Ishikawa (cell line): ENCODE measurements around the gene CFTR.

ENCODE experiments used
- CREB1 ChIP-seq: IDR thresholded peaks from 2 replicates; pipeline ENCODE4 v1.6.1; 2012; ENCODE audit warnings: low read depth
- EGR1 ChIP-seq: IDR thresholded peaks from 2 replicates; pipeline ENCODE4 v1.6.1; 2012
- EP300 ChIP-seq: IDR thresholded peaks from 2 replicates; pipeline ENCODE4 v1.6.1; 2012; ENCODE audit warnings: borderline replicate concordance
- MAX ChIP-seq: IDR thresholded peaks from 2 replicates; pipeline ENCODE4 v1.6.1; 2012
- REST ChIP-seq: IDR thresholded peaks from 2 replicates; pipeline ENCODE4 v1.6.1; 2012; ENCODE audit warnings: low read depth, mild to moderate bottlenecking
- TAF1 ChIP-seq: IDR thresholded peaks from 2 replicates; pipeline ENCODE4 v1.6.1; 2012; ENCODE audit warnings: low read depth, mild to moderate bottlenecking
- TEAD4 ChIP-seq: IDR thresholded peaks from 2 replicates; pipeline ENCODE4 v1.6.1; 2012
- ZBTB7A ChIP-seq: IDR thresholded peaks from 2 replicates; pipeline ENCODE4 v1.6.1; 2012; ENCODE audit warnings: low read depth

GRCh38 chr7:117478836-117479224, 995 bp upstream of the CFTR start:
- TF ChIP-seq CREB1 (no peak), EP300 (no peak), ZBTB7A (no peak), TAF1 (no peak), REST (no peak), TEAD4 (no peak), EGR1 (no peak), MAX (no peak)
